Ishikawa (cell line): Measurements from ENCODE around the gene MINDY1.
A peak's percentile ranks its signal among the peaks of the same experiment; 100 is the strongest.

ENCODE experiments used
- CEBPB ChIP-seq: IDR thresholded peaks from 2 replicates; pipeline ENCODE4 v1.6.1; 2012
- CREB1 ChIP-seq: IDR thresholded peaks from 2 replicates; pipeline ENCODE4 v1.6.1; 2012; ENCODE audit warnings: low read depth
- EGR1 ChIP-seq: IDR thresholded peaks from 2 replicates; pipeline ENCODE4 v1.6.1; 2012
- EP300 ChIP-seq: IDR thresholded peaks from 2 replicates; pipeline ENCODE4 v1.6.1; 2012; ENCODE audit warnings: borderline replicate concordance
- FOXM1 ChIP-seq: IDR thresholded peaks from 2 replicates; pipeline ENCODE4 v1.6.1; 2012; ENCODE audit warnings: low read depth, borderline replicate concordance
- NFIC ChIP-seq: IDR thresholded peaks from 2 replicates; pipeline ENCODE4 v1.6.1; 2012
- RAD21 ChIP-seq: IDR thresholded peaks from 2 replicates; pipeline ENCODE4 v1.6.1; 2012; ENCODE audit warnings: low read depth
- TAF1 ChIP-seq: IDR thresholded peaks from 2 replicates; pipeline ENCODE4 v1.6.1; 2012; ENCODE audit warnings: low read depth, mild to moderate bottlenecking
- TCF12 ChIP-seq: IDR thresholded peaks from 2 replicates; pipeline ENCODE4 v1.6.1; 2012; ENCODE audit warnings: low read depth
- TEAD4 ChIP-seq: IDR thresholded peaks from 2 replicates; pipeline ENCODE4 v1.6.1; 2012
- YY1 ChIP-seq: IDR thresholded peaks from 2 replicates; pipeline ENCODE4 v1.6.1; 2012; ENCODE audit warnings: low read depth
- ZBTB7A ChIP-seq: IDR thresholded peaks from 2 replicates; pipeline ENCODE4 v1.6.1; 2012; ENCODE audit warnings: low read depth
- TF ChIP-seq, protein P1 (sequence below): IDR thresholded peaks from 2 replicates; pipeline ENCODE4 v1.6.1; 2012; ENCODE audit warnings: low read depth, mild to moderate bottlenecking
- TF ChIP-seq, protein P2 (sequence below): IDR thresholded peaks from 2 replicates; pipeline ENCODE4 v1.6.1; 2012
- TF ChIP-seq, protein P3 (sequence below): IDR thresholded peaks from 2 replicates; pipeline ENCODE4 v1.6.1; 2012

The MINDY1 gene

DNA sequence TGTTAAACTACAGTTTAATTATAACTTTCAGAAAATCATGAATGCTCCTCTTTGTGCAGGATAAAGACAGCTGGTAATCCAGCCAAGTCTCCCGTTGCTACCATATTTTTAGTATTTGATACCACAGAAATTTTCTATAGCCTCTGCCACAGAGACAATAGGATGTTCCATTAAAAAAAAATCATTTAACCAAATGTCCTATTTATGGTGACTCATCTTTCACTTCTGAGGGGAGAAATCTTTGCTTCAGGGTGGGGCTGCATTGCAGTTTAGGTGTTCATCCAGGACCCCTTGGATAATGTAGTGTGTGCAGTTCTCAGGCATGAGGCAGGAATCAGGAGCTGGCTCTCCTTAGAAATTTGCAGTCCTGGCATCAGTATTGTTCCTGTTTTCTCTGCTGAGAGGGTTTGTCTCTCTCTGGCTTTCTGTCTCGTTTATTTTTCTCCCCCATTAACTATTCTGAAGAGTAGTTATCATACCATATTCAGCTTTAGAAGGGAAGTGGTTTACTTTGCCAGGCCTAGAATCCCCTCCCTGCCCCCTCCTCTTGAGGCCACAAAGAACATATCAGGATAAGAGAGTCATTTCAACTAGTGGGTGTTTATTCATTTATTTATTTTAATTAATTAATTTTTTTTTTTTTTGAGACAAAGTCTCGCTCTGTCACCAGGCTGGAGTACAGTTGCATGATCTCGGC is 4.6 kb upstream of the MINDY1 start:
- no peak for TF ChIP-seq CREB1
- TF ChIP-seq TCF12 = no peak
- no peak for TF ChIP-seq ZBTB7A
- no peak for TF ChIP-seq RAD21
- TF ChIP-seq CEBPB = no peak
- TF ChIP-seq TAF1 = no peak
- no peak for TF ChIP-seq EGR1
- TF ChIP-seq, protein P1, sequence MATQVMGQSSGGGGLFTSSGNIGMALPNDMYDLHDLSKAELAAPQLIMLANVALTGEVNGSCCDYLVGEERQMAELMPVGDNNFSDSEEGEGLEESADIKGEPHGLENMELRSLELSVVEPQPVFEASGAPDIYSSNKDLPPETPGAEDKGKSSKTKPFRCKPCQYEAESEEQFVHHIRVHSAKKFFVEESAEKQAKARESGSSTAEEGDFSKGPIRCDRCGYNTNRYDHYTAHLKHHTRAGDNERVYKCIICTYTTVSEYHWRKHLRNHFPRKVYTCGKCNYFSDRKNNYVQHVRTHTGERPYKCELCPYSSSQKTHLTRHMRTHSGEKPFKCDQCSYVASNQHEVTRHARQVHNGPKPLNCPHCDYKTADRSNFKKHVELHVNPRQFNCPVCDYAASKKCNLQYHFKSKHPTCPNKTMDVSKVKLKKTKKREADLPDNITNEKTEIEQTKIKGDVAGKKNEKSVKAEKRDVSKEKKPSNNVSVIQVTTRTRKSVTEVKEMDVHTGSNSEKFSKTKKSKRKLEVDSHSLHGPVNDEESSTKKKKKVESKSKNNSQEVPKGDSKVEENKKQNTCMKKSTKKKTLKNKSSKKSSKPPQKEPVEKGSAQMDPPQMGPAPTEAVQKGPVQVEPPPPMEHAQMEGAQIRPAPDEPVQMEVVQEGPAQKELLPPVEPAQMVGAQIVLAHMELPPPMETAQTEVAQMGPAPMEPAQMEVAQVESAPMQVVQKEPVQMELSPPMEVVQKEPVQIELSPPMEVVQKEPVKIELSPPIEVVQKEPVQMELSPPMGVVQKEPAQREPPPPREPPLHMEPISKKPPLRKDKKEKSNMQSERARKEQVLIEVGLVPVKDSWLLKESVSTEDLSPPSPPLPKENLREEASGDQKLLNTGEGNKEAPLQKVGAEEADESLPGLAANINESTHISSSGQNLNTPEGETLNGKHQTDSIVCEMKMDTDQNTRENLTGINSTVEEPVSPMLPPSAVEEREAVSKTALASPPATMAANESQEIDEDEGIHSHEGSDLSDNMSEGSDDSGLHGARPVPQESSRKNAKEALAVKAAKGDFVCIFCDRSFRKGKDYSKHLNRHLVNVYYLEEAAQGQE = no peak
- TF ChIP-seq, protein P2, sequence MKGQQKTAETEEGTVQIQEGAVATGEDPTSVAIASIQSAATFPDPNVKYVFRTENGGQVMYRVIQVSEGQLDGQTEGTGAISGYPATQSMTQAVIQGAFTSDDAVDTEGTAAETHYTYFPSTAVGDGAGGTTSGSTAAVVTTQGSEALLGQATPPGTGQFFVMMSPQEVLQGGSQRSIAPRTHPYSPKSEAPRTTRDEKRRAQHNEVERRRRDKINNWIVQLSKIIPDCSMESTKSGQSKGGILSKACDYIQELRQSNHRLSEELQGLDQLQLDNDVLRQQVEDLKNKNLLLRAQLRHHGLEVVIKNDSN = no peak
- TF ChIP-seq, protein P3, sequence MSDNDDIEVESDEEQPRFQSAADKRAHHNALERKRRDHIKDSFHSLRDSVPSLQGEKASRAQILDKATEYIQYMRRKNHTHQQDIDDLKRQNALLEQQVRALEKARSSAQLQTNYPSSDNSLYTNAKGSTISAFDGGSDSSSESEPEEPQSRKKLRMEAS = no peak

DNA sequence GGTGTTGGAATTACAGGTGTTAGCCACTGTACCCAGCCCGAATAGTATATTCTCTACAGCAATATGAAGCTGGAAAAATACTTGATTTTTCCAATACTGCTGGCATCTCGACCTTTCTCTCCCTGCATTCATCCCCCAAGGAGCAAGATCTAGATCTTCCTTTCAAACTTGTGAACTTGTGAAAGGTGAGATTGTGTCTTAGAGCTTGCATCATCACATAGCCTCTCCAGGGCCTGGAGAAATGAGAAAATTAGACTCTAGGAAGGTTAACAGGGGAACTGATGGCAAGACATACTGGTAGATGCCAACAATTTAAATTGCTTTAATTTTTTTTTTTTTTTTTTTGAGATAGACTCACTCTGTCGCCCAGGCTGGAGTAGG is 3.6 kb upstream of the MINDY1 start:
- TF ChIP-seq ZBTB7A = no peak
- no peak for TF ChIP-seq TAF1
- no peak for TF ChIP-seq CEBPB
- TF ChIP-seq TEAD4 = no peak
- no peak for TF ChIP-seq RAD21
- TF ChIP-seq EGR1 = no peak
- TF ChIP-seq NFIC = no peak
- TF ChIP-seq CREB1 = no peak
- TF ChIP-seq FOXM1 = no peak
- TF ChIP-seq, protein P3 = no peak

DNA sequence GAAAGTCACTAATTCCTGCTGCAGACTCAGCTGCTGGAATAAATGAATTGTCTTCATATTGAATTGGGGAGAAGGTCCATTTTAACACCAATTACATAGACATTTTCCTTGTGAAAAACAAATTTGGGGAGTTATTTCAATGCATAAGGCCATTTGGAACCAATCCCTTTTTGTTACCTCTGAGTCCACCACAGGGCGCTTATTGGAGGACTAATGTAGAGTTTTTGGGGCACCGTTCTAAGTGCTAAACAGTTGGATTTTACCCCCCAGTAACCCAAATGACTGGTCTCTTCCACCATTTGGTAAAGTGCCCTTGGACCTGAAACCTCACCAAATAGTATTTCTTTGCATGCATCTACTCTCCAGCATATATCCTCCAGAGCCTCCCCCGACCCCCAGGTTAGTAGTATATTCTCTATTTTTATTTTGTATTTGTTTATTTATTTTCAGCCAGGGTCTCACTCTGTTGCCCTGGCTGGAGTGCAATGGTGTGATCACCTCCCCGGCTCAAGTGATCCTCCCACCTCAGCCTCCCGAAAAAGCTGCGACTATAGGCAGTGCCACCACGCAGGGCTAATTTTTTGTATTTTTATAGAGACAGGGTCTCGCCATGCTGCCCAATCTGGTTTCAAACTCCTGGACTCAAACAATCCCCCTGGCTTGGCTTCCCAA is 3.1 kb upstream of the MINDY1 start:
- TF ChIP-seq EP300 (no peak), TCF12 (no peak), YY1 (no peak), FOXM1 (no peak), ZBTB7A (no peak), RAD21 (no peak), CEBPB (no peak)
- TF ChIP-seq, protein P2 = no peak
- TF ChIP-seq, protein P1 = no peak

DNA sequence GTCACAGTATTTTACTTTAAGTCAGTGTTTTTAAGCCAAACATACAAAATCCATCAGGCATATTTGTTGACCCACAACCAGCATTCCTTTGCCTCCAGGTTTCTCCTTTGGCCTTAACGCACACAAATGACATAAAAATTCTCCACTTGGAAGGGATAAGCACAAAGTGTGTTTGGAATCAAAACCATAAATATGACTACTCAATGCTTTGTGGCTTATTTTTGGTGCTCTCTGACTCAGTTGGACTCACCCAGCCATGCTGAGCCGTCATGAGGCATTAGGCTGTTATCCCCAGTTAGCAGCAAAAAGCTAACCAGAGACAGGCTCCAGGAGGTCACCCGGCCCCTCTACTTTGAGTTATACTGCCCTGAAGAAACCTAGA is 2.5 kb upstream of the MINDY1 start:
- no peak for TF ChIP-seq CREB1
- no peak for TF ChIP-seq TAF1
- TF ChIP-seq EP300 = no peak
- no peak for TF ChIP-seq FOXM1
- no peak for TF ChIP-seq CEBPB
- TF ChIP-seq EGR1 = no peak
- TF ChIP-seq TCF12 = no peak
- TF ChIP-seq, protein P3 = no peak

DNA sequence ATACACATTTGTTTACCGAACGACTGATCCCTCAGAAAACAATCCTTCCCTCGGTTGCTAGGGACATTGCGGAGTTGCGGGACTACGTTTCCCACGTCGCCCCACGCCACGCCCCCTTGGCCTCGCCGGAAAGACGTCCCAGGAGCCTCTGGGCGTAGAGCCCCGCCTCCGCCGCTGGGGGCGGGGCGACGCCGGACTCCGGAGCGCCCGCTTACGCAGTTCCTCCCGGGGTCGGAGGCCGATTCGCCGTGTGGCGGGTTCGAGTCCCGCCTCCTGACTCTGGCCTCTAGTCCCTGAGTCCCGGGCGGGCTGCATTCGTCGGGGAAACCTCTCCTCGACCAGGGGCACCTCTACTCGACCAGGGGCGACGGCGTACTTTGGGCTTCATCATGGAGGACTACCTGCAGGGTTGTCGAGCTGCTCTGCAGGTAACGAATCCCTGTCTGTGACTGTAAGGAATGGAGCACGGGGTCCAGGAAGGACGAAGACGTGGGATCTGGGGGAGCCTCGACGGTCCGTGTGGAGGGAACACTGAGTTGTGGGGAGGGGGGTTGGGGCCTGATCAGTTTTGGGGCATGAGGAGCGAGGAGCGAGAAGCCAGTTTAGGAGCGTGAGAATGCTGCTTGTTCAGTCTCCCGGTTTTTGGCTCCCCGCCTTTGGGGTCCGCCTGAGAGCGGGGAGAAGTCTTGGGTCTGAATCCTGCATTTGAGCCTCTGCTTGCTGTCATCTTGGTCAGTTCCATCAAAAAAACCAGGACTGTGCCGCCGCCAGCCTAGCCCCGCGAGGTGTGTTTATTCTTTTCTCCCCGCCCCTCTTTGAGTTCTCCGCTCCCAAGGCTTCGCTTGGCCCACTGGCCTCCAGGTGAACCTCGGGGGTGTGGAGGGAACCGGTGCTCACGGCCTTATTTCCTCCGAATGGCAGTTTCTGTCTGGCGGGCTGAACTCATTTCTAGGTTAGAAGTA is 1.8 kb upstream of the MINDY1 start, which contains the start of gene PRUNE1:
Gene PRUNE1 (plus strand): TSS at position 206 of the 962 bp plus-strand sequence. CDS start 184 bp downstream, at position 390.
- TF ChIP-seq EP300 (peak; percentile 34; the same call in 1 of the 2 replicates), TAF1 (peak; percentile 67), CREB1 (peak; percentile 70), TCF12 (peak; percentile 71; the same call in 1 of the 2 replicates), ZBTB7A (0 out of 2 replicates have a peak, but pooled peaks have one; percentile 37), NFIC (no peak), YY1 (peak; percentile 34; the same call in 1 of the 2 replicates), RAD21 (no peak)
- TF ChIP-seq, protein P3 = peak; percentile 45
